ENCODE results near the gene NSUN6.

DNA sequence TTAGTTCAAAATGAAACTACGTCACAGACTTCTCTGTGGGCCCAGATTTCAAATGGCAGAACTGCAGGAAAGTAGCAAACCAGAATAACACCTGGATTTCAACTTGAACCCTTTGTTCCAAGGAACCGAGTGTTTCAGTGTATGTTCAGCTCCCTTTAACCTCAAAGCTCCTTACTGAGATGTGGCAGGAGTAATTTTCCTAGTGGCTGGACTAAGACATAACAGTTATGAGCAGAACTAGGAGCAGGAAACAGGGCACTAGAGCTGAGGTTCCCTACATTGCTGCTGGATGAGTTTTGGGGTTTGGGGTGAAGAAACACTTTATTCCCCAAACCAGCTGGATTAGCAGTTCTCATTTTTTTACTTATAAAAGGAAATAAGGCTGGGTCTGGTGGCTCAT is 50.1 kb downstream of the NSUN6 start:
- TF ChIP-seq CREB1 (CRISPR knock-in tag; IDR thresholded peaks at IDR 0.05; ENCODE audit: low read depth) = no peak
- TF ChIP-seq, protein P1, sequence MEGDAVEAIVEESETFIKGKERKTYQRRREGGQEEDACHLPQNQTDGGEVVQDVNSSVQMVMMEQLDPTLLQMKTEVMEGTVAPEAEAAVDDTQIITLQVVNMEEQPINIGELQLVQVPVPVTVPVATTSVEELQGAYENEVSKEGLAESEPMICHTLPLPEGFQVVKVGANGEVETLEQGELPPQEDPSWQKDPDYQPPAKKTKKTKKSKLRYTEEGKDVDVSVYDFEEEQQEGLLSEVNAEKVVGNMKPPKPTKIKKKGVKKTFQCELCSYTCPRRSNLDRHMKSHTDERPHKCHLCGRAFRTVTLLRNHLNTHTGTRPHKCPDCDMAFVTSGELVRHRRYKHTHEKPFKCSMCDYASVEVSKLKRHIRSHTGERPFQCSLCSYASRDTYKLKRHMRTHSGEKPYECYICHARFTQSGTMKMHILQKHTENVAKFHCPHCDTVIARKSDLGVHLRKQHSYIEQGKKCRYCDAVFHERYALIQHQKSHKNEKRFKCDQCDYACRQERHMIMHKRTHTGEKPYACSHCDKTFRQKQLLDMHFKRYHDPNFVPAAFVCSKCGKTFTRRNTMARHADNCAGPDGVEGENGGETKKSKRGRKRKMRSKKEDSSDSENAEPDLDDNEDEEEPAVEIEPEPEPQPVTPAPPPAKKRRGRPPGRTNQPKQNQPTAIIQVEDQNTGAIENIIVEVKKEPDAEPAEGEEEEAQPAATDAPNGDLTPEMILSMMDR (conservative IDR thresholded peaks at IDR 0.05; ENCODE audit: low read depth in 2 of 2) = no peak
- no peak for TF ChIP-seq EZH2 (IDR thresholded peaks at IDR 0.05; ENCODE audit: low read depth, unreplicated experiment)
- no peak for TF ChIP-seq EZH2phosphoT487 (IDR thresholded peaks at IDR 0.05; ENCODE audit: unreplicated experiment)
- TF ChIP-seq JUNB (IDR thresholded peaks at IDR 0.05; ENCODE audit: unreplicated experiment) = no peak
- no peak for TF ChIP-seq ZNF331 (CRISPR knock-in tag; IDR thresholded peaks at IDR 0.05; ENCODE audit: low read depth)
- TF ChIP-seq, protein P2, sequence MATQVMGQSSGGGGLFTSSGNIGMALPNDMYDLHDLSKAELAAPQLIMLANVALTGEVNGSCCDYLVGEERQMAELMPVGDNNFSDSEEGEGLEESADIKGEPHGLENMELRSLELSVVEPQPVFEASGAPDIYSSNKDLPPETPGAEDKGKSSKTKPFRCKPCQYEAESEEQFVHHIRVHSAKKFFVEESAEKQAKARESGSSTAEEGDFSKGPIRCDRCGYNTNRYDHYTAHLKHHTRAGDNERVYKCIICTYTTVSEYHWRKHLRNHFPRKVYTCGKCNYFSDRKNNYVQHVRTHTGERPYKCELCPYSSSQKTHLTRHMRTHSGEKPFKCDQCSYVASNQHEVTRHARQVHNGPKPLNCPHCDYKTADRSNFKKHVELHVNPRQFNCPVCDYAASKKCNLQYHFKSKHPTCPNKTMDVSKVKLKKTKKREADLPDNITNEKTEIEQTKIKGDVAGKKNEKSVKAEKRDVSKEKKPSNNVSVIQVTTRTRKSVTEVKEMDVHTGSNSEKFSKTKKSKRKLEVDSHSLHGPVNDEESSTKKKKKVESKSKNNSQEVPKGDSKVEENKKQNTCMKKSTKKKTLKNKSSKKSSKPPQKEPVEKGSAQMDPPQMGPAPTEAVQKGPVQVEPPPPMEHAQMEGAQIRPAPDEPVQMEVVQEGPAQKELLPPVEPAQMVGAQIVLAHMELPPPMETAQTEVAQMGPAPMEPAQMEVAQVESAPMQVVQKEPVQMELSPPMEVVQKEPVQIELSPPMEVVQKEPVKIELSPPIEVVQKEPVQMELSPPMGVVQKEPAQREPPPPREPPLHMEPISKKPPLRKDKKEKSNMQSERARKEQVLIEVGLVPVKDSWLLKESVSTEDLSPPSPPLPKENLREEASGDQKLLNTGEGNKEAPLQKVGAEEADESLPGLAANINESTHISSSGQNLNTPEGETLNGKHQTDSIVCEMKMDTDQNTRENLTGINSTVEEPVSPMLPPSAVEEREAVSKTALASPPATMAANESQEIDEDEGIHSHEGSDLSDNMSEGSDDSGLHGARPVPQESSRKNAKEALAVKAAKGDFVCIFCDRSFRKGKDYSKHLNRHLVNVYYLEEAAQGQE (IDR thresholded peaks at IDR 0.05; ENCODE audit: unreplicated experiment) = no peak
- no peak for TF ChIP-seq POLR2AphosphoS5 (IDR thresholded peaks at IDR 0.05; ENCODE audit: low read depth)
- TF ChIP-seq, protein P3, sequence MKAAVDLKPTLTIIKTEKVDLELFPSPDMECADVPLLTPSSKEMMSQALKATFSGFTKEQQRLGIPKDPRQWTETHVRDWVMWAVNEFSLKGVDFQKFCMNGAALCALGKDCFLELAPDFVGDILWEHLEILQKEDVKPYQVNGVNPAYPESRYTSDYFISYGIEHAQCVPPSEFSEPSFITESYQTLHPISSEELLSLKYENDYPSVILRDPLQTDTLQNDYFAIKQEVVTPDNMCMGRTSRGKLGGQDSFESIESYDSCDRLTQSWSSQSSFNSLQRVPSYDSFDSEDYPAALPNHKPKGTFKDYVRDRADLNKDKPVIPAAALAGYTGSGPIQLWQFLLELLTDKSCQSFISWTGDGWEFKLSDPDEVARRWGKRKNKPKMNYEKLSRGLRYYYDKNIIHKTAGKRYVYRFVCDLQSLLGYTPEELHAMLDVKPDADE (IDR thresholded peaks at IDR 0.05) = no peak
- TF ChIP-seq, protein P4, sequence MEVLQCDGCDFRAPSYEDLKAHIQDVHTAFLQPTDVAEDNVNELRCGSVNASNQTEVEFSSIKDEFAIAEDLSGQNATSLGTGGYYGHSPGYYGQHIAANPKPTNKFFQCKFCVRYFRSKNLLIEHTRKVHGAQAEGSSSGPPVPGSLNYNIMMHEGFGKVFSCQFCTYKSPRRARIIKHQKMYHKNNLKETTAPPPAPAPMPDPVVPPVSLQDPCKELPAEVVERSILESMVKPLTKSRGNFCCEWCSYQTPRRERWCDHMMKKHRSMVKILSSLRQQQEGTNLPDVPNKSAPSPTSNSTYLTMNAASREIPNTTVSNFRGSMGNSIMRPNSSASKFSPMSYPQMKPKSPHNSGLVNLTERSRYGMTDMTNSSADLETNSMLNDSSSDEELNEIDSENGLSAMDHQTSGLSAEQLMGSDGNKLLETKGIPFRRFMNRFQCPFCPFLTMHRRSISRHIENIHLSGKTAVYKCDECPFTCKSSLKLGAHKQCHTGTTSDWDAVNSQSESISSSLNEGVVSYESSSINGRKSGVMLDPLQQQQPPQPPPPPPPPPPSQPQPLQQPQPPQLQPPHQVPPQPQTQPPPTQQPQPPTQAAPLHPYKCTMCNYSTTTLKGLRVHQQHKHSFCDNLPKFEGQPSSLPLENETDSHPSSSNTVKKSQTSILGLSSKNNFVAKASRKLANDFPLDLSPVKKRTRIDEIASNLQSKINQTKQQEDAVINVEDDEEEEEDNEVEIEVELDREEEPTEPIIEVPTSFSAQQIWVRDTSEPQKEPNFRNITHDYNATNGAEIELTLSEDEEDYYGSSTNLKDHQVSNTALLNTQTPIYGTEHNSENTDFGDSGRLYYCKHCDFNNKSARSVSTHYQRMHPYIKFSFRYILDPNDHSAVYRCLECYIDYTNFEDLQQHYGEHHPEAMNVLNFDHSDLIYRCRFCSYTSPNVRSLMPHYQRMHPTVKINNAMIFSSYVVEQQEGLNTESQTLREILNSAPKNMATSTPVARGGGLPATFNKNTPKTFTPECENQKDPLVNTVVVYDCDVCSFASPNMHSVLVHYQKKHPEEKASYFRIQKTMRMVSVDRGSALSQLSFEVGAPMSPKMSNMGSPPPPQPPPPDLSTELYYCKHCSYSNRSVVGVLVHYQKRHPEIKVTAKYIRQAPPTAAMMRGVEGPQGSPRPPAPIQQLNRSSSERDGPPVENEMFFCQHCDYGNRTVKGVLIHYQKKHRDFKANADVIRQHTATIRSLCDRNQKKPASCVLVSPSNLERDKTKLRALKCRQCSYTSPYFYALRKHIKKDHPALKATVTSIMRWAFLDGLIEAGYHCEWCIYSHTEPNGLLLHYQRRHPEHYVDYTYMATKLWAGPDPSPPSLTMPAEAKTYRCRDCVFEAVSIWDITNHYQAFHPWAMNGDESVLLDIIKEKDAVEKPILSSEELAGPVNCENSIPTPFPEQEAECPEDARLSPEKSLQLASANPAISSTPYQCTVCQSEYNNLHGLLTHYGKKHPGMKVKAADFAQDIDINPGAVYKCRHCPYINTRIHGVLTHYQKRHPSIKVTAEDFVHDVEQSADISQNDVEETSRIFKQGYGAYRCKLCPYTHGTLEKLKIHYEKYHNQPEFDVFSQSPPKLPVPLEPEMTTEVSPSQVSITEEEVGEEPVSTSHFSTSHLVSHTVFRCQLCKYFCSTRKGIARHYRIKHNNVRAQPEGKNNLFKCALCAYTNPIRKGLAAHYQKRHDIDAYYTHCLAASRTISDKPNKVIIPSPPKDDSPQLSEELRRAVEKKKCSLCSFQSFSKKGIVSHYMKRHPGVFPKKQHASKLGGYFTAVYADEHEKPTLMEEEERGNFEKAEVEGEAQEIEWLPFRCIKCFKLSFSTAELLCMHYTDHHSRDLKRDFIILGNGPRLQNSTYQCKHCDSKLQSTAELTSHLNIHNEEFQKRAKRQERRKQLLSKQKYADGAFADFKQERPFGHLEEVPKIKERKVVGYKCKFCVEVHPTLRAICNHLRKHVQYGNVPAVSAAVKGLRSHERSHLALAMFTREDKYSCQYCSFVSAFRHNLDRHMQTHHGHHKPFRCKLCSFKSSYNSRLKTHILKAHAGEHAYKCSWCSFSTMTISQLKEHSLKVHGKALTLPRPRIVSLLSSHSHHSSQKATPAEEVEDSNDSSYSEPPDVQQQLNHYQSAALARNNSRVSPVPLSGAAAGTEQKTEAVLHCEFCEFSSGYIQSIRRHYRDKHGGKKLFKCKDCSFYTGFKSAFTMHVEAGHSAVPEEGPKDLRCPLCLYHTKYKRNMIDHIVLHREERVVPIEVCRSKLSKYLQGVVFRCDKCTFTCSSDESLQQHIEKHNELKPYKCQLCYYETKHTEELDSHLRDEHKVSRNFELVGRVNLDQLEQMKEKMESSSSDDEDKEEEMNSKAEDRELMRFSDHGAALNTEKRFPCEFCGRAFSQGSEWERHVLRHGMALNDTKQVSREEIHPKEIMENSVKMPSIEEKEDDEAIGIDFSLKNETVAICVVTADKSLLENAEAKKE (CRISPR knock-in tag; IDR thresholded peaks at IDR 0.05) = no peak
- no peak for TF ChIP-seq NANOG (IDR thresholded peaks at IDR 0.05; ENCODE audit: borderline replicate concordance)
